Right lobe of liver (tissue), 4 donors: ENCODE results near the gene PARP8.

Experiments
- CTCF ChIP-seq, 4 donors: fragments of 200-600 bp in 3 of 4; fragments of 450-650 bp in 1 of 4; IDR thresholded peaks; one replicate each; pipeline versions ENCODE4 v1.5.1 to v1.8.0; 2016 to 2022; ENCODE audit warnings: antibody characterized with exemption in 4 of 4, mild to moderate bottlenecking in 2 of 4
- POLR2A ChIP-seq: fragments of 450-650 bp; IDR thresholded peaks from one replicate; pipeline ENCODE4 v1.6.1; 2017; ENCODE audit warnings: antibody characterized with exemption, mild to moderate bottlenecking
- donor health status: DM: no; HTN: no; CAD: no.
- donor health status: DM: no; HTN: no; CAD: no.
- donor health status: DM: no; HTN: yes; CAD: no.

GRCh38 chr5:50704730-50705129 is 38.3 kb downstream of the PARP8 start:
- no peak for TF ChIP-seq CTCF (IDR thresholded peaks at IDR 0.05)
- no peak for TF ChIP-seq POLR2A
